ENCODE data around the gene CAMK2A.

DNA sequence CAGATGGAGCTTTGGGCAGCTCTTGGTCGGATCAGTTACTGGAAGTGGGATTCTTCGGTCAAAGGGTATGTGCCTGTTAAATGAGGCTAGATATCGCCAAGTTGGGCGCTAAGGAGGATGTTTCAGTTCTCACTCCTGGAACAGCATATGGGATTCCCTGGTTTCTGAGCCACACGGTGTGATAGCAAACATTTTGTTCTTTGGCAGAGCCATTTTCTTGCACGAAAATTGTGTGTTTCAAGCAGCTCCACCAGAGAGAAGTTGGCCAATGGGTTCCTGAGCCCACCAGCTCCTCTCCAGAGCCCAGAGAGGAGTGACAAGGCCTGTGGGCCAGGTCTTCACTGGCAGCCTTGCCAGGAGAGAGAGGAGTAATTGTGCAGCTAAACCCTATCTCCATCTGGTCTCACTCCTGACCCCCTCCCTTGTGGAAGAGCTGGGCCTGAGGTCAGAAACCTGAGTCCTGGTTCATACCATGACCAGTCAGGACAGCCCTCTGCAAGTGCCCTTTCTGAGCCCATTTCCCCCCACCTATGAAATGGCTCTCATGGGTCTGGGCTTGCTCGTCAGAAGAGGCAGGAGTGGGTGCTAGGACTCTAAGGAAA, 110.5 kb downstream of the CAMK2A start:
- TF ChIP-seq, protein P1, sequence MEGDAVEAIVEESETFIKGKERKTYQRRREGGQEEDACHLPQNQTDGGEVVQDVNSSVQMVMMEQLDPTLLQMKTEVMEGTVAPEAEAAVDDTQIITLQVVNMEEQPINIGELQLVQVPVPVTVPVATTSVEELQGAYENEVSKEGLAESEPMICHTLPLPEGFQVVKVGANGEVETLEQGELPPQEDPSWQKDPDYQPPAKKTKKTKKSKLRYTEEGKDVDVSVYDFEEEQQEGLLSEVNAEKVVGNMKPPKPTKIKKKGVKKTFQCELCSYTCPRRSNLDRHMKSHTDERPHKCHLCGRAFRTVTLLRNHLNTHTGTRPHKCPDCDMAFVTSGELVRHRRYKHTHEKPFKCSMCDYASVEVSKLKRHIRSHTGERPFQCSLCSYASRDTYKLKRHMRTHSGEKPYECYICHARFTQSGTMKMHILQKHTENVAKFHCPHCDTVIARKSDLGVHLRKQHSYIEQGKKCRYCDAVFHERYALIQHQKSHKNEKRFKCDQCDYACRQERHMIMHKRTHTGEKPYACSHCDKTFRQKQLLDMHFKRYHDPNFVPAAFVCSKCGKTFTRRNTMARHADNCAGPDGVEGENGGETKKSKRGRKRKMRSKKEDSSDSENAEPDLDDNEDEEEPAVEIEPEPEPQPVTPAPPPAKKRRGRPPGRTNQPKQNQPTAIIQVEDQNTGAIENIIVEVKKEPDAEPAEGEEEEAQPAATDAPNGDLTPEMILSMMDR (IDR thresholded peaks at IDR 0.05; ENCODE audit: poor library complexity): no peak
- no peak for TF ChIP-seq EZH2phosphoT487 (IDR thresholded peaks at IDR 0.05; ENCODE audit: low read depth, severe bottlenecking, unreplicated experiment)
- TF ChIP-seq EZH2 (IDR thresholded peaks at IDR 0.05; ENCODE audit: borderline replicate concordance): no peak
